ENCODE measurements around the gene JAG1. TPM values are rescaled to one million over a fixed set of nuclear protein-coding genes. Genes with fewer than 3 reads are reported as not detected.
"Not testable (repeated sequence)": the region's sequence is repeated elsewhere in the genome, so short reads cannot be mapped to it uniquely, and the experiment has no call there.

Gene JAG1
- total RNA-seq, 1 donor from 2014 or later, result 132 TPM

- no peaks in the 10 kb centered on the region for H3K27me3 ChIP-seq (ENCODE audit: control insufficient read depth, insufficient read depth, low read length)
- no peaks in the 10 kb centered on the region for H3K36me3 ChIP-seq (ENCODE audit: control insufficient read depth, insufficient read depth, low read length)
- no peak overlapping the region for H3K4me3 ChIP-seq (ENCODE audit: low read depth, low read length)
- DNase-seq (ENCODE audit: low read depth), result no peak
- no peak for TF ChIP-seq CTCF (IDR thresholded peaks at IDR 0.05; ENCODE audit: insufficient read depth, low read length, poor library complexity, severe bottlenecking)
Measured at GRCh38 chr20:10622657-10623418, 51.0 kb downstream of the JAG1 start.

- TF ChIP-seq CTCF (IDR thresholded peaks at IDR 0.05; ENCODE audit: insufficient read depth, low read length, poor library complexity, severe bottlenecking), result no peak
- H3K4me3 ChIP-seq (ENCODE audit: low read depth, low read length), result no peak overlapping the region
- DNase-seq (ENCODE audit: low read depth), result no peak
- H3K36me3 ChIP-seq (ENCODE audit: control insufficient read depth, insufficient read depth, low read length), result no peaks in the 10 kb centered on the region
- no peaks in the 10 kb centered on the region for H3K27me3 ChIP-seq (ENCODE audit: control insufficient read depth, insufficient read depth, low read length)
Measured at GRCh38 chr20:10621149-10621548, 52.6 kb downstream of the JAG1 start.

GRCh38 chr20:10619427-10619826 lies 54.4 kb downstream of the JAG1 start:
- DNase-seq (ENCODE audit: low read depth), result peak; percentile 84
- TF ChIP-seq CTCF (IDR thresholded peaks at IDR 0.05; ENCODE audit: insufficient read depth, low read length, poor library complexity, severe bottlenecking), result no peak
- no peak overlapping the region for H3K4me3 ChIP-seq (ENCODE audit: low read depth, low read length)

GRCh38 chr20:10618611-10619245 lies 55.1 kb downstream of the JAG1 start:
- Histone ChIP-seq H3K4me3 (ENCODE audit: low read depth, low read length) (no peak overlapping the region), H3K27me3 (ENCODE audit: control insufficient read depth, insufficient read depth, low read length) (no peaks in the 10 kb centered on the region), H3K36me3 (ENCODE audit: control insufficient read depth, insufficient read depth, low read length) (no peaks in the 10 kb centered on the region)
- no peak for DNase-seq (ENCODE audit: low read depth)
- TF ChIP-seq CTCF (IDR thresholded peaks at IDR 0.05; ENCODE audit: insufficient read depth, low read length, poor library complexity, severe bottlenecking), result no peak

More at GRCh38 chr20:10619427-10619826, 54.4 kb downstream of the JAG1 start:
- Histone ChIP-seq H3K36me3 (ENCODE audit: control insufficient read depth, insufficient read depth, low read length) (no peaks in the 10 kb centered on the region), H3K27me3 (ENCODE audit: control insufficient read depth, insufficient read depth, low read length) (no peaks in the 10 kb centered on the region)

- not testable (repeated sequence) for H3K27me3 ChIP-seq (ENCODE audit: control insufficient read depth, insufficient read depth, low read length); H3K4me3 ChIP-seq (ENCODE audit: low read depth, low read length); H3K36me3 ChIP-seq (ENCODE audit: control insufficient read depth, insufficient read depth, low read length); DNase-seq (ENCODE audit: low read depth)
Measured at GRCh38 chr20:10617549-10618133, 56.2 kb downstream of the JAG1 start.

GRCh38 chr20:10616212-10616611 lies 57.6 kb downstream of the JAG1 start:
- DNase-seq (ENCODE audit: low read depth), result no peak
- Histone ChIP-seq H3K27me3 (ENCODE audit: control insufficient read depth, insufficient read depth, low read length) (no peaks in the 10 kb centered on the region), H3K4me3 (ENCODE audit: low read depth, low read length) (no peak overlapping the region), H3K36me3 (ENCODE audit: control insufficient read depth, insufficient read depth, low read length) (no peaks in the 10 kb centered on the region)
- TF ChIP-seq CTCF (IDR thresholded peaks at IDR 0.05; ENCODE audit: insufficient read depth, low read length, poor library complexity, severe bottlenecking), result no peak
